CD14-positive monocyte (primary cell): ENCODE measurements around the gene GLRX5. TPM values are rescaled to one million over a fixed set of nuclear protein-coding genes. Genes with fewer than 3 reads are reported as not detected.

Experiments used
- DNase-seq, 3 donors: peaks; one replicate each; pipeline ENCODE4 v3.0.0-alpha.2; 2011 to 2022
- H2AFZ ChIP-seq: 2 replicates; pipeline ENCODE4 v1.6.0; 2012; ENCODE audit warnings: mild to moderate bottlenecking, low read depth, low read length, inconsistent platforms; ENCODE audit not compliant: insufficient read depth, poor library complexity, severe bottlenecking
- H3K27ac ChIP-seq, 2 donors: 1 replicate in 1 of 2; 2 replicates in 1 of 2; pipeline ENCODE4 v1.5.1; 2012 to 2013; ENCODE audit warnings: low read length in 2 of 2, control low read depth in 1 of 2, inconsistent platforms in 1 of 2, low read depth in 1 of 2, mild to moderate bottlenecking in 1 of 2
- H3K27me3 ChIP-seq, 2 donors: one replicate each; pipeline versions ENCODE4 v1.6.0 to v1.6.1; 2011 to 2013; ENCODE audit warnings: low read length in 2 of 2; ENCODE audit not compliant: control insufficient read depth in 2 of 2, insufficient read depth in 2 of 2
- H3K36me3 ChIP-seq, 2 donors: replicated peaks in 1 of 2; 1 replicate in 1 of 2; 2 replicates in 1 of 2; pipeline versions ENCODE4 v1.5.1 to v1.6.1; 2012 to 2013; ENCODE audit warnings: low read length in 2 of 2, control low read depth in 1 of 2, inconsistent platforms in 1 of 2, mild to moderate bottlenecking in 1 of 2; ENCODE audit not compliant: insufficient read depth in 2 of 2, control insufficient read depth in 1 of 2
- H3K4me1 ChIP-seq, 2 donors: 1 replicate in 1 of 2; 2 replicates in 1 of 2; pipeline versions ENCODE4 v1.5.1 to v1.6.1; 2012 to 2013; ENCODE audit warnings: low read length in 2 of 2, control low read depth in 1 of 2, inconsistent platforms in 1 of 2, mild to moderate bottlenecking in 1 of 2, moderate library complexity in 1 of 2; ENCODE audit not compliant: insufficient read depth in 2 of 2, control insufficient read depth in 1 of 2
- H3K4me2 ChIP-seq: replicated peaks from 2 replicates; pipeline ENCODE3; 2012; ENCODE audit warnings: low read length, moderate library complexity, mild to moderate bottlenecking; ENCODE audit not compliant: poor library complexity, severe bottlenecking; ENCODE audit errors: extremely low read depth
- H3K4me3 ChIP-seq, 3 experiments: fragments of 200-600 bp in 1 of 3; sonication (generic) in 1 of 3; replicated peaks in 1 of 3; 1 replicate in 2 of 3; 2 replicates in 1 of 3; pipeline ENCODE4 v1.5.1; 2011 to 2013; ENCODE audit warnings: low read length in 3 of 3, mild to moderate bottlenecking in 3 of 3, control low read depth in 2 of 3, low read depth in 2 of 3, inconsistent platforms in 1 of 3, moderate library complexity in 1 of 3
- H3K79me2 ChIP-seq: 2 replicates; pipeline ENCODE4 v1.6.0; 2012; ENCODE audit warnings: mild to moderate bottlenecking, control low read depth, inconsistent platforms, low read length, moderate library complexity; ENCODE audit not compliant: insufficient read depth
- H3K9ac ChIP-seq: 2 replicates; pipeline ENCODE4 v1.6.0; 2017; ENCODE audit warnings: low read length, mild to moderate bottlenecking; ENCODE audit not compliant: insufficient read depth, poor library complexity, severe bottlenecking
- H3K9me3 ChIP-seq, 2 donors: replicated peaks in 1 of 2; 1 replicate in 1 of 2; 2 replicates in 1 of 2; pipeline versions ENCODE4 v1.5.1 to v1.6.1; 2012 to 2013; ENCODE audit warnings: low read length in 2 of 2, control low read depth in 1 of 2; ENCODE audit not compliant: control insufficient read depth in 1 of 2, insufficient read depth in 1 of 2
- H4K20me1 ChIP-seq: 2 replicates; pipeline ENCODE4 v1.6.0; 2012; ENCODE audit warnings: mild to moderate bottlenecking, low read length, control low read depth, moderate library complexity; ENCODE audit not compliant: insufficient read depth
- H3K27ac Mint-ChIP-seq, 7 donors: one replicate each; pipeline ENCODE4 v1.8.0; 2020; ENCODE audit warnings: mild to moderate bottlenecking in 7 of 7, mixed read lengths in 7 of 7, moderate library complexity in 6 of 7, inconsistent platforms in 2 of 7
- H3K27me3 Mint-ChIP-seq, 3 donors: one replicate each; pipeline ENCODE4 v1.8.0; 2021 to 2022; ENCODE audit warnings: low read depth in 3 of 3, mild to moderate bottlenecking in 3 of 3, mixed read lengths in 3 of 3, moderate library complexity in 3 of 3, inconsistent platforms in 1 of 3
- H3K36me3 Mint-ChIP-seq, 2 donors: one replicate each; pipeline ENCODE4 v1.8.0; 2020; ENCODE audit warnings: mixed read lengths in 2 of 2, inconsistent platforms in 1 of 2, mild to moderate bottlenecking in 1 of 2
- H3K4me1 Mint-ChIP-seq: one replicate; pipeline ENCODE4 v1.8.0; 2020; ENCODE audit warnings: mild to moderate bottlenecking, mixed read lengths
- H3K4me3 Mint-ChIP-seq, 2 donors: one replicate each; pipeline ENCODE4 v1.8.0; 2020; ENCODE audit warnings: mild to moderate bottlenecking in 2 of 2, mixed read lengths in 2 of 2, moderate library complexity in 1 of 2
- H3K9me3 Mint-ChIP-seq, 7 donors: one replicate each; pipeline ENCODE4 v1.8.0; 2020 to 2022; ENCODE audit warnings: mixed read lengths in 7 of 7, mild to moderate bottlenecking in 6 of 7, moderate library complexity in 6 of 7, inconsistent platforms in 2 of 7
- WGBS: methylation state at CpG from one replicate; pipeline ENCODE4 v1.1.5; 2013; ENCODE audit warnings: missing lambda C conversion rate; ENCODE audit not compliant: insufficient coverage; 5-methylcytosine and 5-hydroxymethylcytosine counted together
- intact Hi-C, 2 donors: fragments of 100-400 bp; cut with micrococcal nuclease; formaldehyde crosslinking; loops; one replicate each; pipeline versions ENCODE4 v1.15.0 to v1.15.1; 2023
- polyA plus RNA-seq, 3 donors: library from polyadenylated mRNA; depleted of rRNA in 1 of 3; unstranded in 2 of 3; stranded (reverse) in 1 of 3; fragments of 300-500 nt in 2 of 3; fragments of >200 nt in 1 of 3; fragmentation: Illumina TruSeq in 2 of 3; gene quantifications; 1 replicate in 2 of 3; 2 replicates in 1 of 3; pipeline ENCODE4 v1.2.3, GENCODE V29; 2012 to 2021
- TF ChIP-seq, protein P1 (sequence below): fragments of 200-600 bp; IDR thresholded peaks from one replicate; pipeline ENCODE4 v1.8.0; 2022; ENCODE audit warnings: antibody characterized with exemption, mild to moderate bottlenecking

Gene GLRX5
- polyA plus RNA-seq, 3 donors: 10.9 to 43.1 (median 31.1) TPM

DNA sequence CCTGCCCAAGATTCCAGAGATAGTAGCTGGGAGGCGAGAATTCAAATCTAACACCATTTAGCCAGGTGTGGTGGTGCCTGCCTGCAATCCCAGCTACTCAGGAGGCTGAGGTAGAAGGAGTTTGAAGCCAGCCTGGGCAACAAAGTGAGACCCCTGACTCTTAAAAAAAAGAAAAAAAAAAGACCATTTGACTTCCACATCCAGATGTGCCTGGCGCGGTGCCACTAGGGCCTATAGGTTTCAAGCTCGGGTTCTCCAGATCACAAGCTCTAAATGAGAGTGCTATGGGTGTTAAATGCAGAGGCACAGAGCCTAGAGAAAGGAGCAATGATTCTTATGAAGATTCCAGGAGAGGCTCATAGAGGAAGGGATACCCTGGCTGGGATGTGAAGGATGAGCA lies 40.9 kb upstream of the GLRX5 start:
- DNase-seq: no peak
- intact Hi-C loops: no loop called here

DNA sequence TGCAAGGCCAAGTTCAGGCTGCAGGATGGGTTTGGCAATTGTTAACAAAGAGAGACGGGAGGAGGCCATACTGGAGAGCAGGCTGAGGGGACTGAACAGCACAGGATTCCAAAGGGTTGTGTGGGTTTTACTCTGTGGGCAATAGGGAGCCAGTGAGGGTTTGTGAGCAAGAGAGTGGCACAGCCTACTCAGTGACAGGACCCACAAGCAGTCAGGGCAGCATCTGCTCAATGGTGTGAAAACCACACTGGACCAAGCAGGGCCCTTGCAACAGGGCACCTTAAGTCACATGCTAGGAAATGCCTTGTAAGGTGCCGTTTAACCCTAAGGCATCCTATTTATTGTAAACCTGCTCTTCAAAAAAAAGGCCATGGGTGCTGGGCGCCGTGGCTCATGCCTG lies 40.4 kb upstream of the GLRX5 start:
- WGBS: 50% methylated on average over 2 of the region's 4 CpGs
- peaks cover 24 to 49% of the 10 kb centered on the region in 2 donors for H3K36me3 Mint-ChIP-seq
- H3K27ac Mint-ChIP-seq: peak overlapping the region; percentile 86 to 98 (median 97)
- peak overlapping the region; percentile 16 for H3K4me2 ChIP-seq
- H4K20me1 ChIP-seq: peaks cover 53% of the 10 kb centered on the region
- peaks cover 3 to 26% of the 10 kb centered on the region in 2 donors for H3K36me3 ChIP-seq
- H2AFZ ChIP-seq: no peak overlapping the region
- H3K9me3 ChIP-seq: no peaks in the 10 kb centered on the region
- peak overlapping the region; percentile 89 to 97 for H3K27ac ChIP-seq
- TF ChIP-seq, protein P1, sequence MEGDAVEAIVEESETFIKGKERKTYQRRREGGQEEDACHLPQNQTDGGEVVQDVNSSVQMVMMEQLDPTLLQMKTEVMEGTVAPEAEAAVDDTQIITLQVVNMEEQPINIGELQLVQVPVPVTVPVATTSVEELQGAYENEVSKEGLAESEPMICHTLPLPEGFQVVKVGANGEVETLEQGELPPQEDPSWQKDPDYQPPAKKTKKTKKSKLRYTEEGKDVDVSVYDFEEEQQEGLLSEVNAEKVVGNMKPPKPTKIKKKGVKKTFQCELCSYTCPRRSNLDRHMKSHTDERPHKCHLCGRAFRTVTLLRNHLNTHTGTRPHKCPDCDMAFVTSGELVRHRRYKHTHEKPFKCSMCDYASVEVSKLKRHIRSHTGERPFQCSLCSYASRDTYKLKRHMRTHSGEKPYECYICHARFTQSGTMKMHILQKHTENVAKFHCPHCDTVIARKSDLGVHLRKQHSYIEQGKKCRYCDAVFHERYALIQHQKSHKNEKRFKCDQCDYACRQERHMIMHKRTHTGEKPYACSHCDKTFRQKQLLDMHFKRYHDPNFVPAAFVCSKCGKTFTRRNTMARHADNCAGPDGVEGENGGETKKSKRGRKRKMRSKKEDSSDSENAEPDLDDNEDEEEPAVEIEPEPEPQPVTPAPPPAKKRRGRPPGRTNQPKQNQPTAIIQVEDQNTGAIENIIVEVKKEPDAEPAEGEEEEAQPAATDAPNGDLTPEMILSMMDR: no peak
- peaks cover 99% of the 10 kb centered on the region for H3K79me2 ChIP-seq
- H3K9ac ChIP-seq: no peak overlapping the region
- peak overlapping the region in 1 of 3 experiments; percentile 41 for H3K4me3 ChIP-seq
- peaks cover 47 to 52% of the 10 kb centered on the region in 2 donors for H3K4me1 ChIP-seq
- H3K9me3 Mint-ChIP-seq: peaks cover 0 to 3% (median 0%) of the 10 kb centered on the region in 7 donors
- H3K4me1 Mint-ChIP-seq: peaks cover 60% of the 10 kb centered on the region
- no peaks in the 10 kb centered on the region for H3K27me3 ChIP-seq
- H3K4me3 Mint-ChIP-seq: peak overlapping the region in 1 of 2 donors; percentile 65
- H3K27me3 Mint-ChIP-seq: no peaks in the 10 kb centered on the region
- DNase-seq: peak in 2 of 3 donors; percentile 16 to 33
- intact Hi-C loops: no loop called here

More for the DNA sequence above, 40.9 kb upstream of the GLRX5 start:
- Mint-ChIP-seq H3K27me3 (no peaks in the 10 kb centered on the region), H3K27ac (peak overlapping the region; percentile 86 to 98 (median 97)), H3K4me3 (peak overlapping the region in 1 of 2 donors; percentile 65), H3K36me3 (peaks cover 21 to 48% of the 10 kb centered on the region in 2 donors), H3K9me3 (peaks cover 0 to 3% (median 0%) of the 10 kb centered on the region in 7 donors), H3K4me1 (peaks cover 59% of the 10 kb centered on the region)
- no peak overlapping the region for H2AFZ ChIP-seq
- peaks cover 53% of the 10 kb centered on the region for H4K20me1 ChIP-seq
- H3K79me2 ChIP-seq: peaks cover 99% of the 10 kb centered on the region
- peak overlapping the region; percentile 16 for H3K4me2 ChIP-seq
- 73% methylated on average over 3 of the region's 4 CpGs for WGBS
- no peaks in the 10 kb centered on the region for H3K9me3 ChIP-seq
- H3K36me3 ChIP-seq: peaks cover 1 to 25% of the 10 kb centered on the region in 2 donors
- H3K4me3 ChIP-seq: peak overlapping the region in 1 of 3 experiments; percentile 41
- no peak overlapping the region for H3K9ac ChIP-seq
- H3K27ac ChIP-seq: peak overlapping the region; percentile 89 to 97
- no peaks in the 10 kb centered on the region for H3K27me3 ChIP-seq
- peaks cover 47 to 52% of the 10 kb centered on the region in 2 donors for H3K4me1 ChIP-seq
- TF ChIP-seq, protein P1: no peak
